HL-60 (cell line): ENCODE measurements around the gene GAREM1.

ENCODE experiments used
- GABPA ChIP-seq: IDR thresholded peaks from 2 replicates; pipeline ENCODE4 v1.6.1; 2012; ENCODE audit warnings: low read depth
- POLR2AphosphoS5 ChIP-seq: IDR thresholded peaks from 2 replicates; pipeline ENCODE4 v1.6.1; 2012; ENCODE audit warnings: low read depth
- SPI1 ChIP-seq: IDR thresholded peaks from 2 replicates; pipeline ENCODE4 v1.6.1; 2012; ENCODE audit warnings: low read depth, mild to moderate bottlenecking, borderline replicate concordance
- TF ChIP-seq, protein P1 (sequence below): IDR thresholded peaks from one replicate; pipeline ENCODE4 v1.5.1; 2011; ENCODE audit warnings: low read length, control low read depth, inconsistent platforms; ENCODE audit not compliant: insufficient read depth
- TF ChIP-seq, protein P2 (sequence below): IDR thresholded peaks from 2 replicates; pipeline ENCODE4 v1.6.1; 2012; ENCODE audit warnings: low read depth; ENCODE audit not compliant: insufficient replicate concordance

DNA sequence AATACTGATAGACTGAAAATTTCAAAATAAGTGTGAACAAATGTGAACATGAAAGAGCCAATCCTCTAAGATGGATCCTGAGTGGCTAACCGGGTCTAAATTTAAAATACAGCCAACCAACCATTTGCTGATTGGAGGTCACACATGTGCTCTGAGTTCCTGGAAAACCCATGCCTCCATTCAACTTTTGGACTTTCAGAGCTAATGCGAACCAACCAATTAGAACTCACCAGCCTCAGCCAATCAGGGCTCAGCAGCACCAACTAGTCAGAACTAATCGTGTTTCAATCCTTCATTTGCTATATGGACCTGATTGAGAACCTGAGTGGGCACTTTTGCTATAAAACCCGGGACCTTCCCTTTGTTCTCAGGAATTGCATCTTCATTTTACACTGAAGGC, 169.3 kb downstream of the GAREM1 start:
- TF ChIP-seq POLR2AphosphoS5: no peak
- TF ChIP-seq SPI1: no peak
- TF ChIP-seq, protein P1, sequence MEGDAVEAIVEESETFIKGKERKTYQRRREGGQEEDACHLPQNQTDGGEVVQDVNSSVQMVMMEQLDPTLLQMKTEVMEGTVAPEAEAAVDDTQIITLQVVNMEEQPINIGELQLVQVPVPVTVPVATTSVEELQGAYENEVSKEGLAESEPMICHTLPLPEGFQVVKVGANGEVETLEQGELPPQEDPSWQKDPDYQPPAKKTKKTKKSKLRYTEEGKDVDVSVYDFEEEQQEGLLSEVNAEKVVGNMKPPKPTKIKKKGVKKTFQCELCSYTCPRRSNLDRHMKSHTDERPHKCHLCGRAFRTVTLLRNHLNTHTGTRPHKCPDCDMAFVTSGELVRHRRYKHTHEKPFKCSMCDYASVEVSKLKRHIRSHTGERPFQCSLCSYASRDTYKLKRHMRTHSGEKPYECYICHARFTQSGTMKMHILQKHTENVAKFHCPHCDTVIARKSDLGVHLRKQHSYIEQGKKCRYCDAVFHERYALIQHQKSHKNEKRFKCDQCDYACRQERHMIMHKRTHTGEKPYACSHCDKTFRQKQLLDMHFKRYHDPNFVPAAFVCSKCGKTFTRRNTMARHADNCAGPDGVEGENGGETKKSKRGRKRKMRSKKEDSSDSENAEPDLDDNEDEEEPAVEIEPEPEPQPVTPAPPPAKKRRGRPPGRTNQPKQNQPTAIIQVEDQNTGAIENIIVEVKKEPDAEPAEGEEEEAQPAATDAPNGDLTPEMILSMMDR: no peak
- TF ChIP-seq, protein P2, sequence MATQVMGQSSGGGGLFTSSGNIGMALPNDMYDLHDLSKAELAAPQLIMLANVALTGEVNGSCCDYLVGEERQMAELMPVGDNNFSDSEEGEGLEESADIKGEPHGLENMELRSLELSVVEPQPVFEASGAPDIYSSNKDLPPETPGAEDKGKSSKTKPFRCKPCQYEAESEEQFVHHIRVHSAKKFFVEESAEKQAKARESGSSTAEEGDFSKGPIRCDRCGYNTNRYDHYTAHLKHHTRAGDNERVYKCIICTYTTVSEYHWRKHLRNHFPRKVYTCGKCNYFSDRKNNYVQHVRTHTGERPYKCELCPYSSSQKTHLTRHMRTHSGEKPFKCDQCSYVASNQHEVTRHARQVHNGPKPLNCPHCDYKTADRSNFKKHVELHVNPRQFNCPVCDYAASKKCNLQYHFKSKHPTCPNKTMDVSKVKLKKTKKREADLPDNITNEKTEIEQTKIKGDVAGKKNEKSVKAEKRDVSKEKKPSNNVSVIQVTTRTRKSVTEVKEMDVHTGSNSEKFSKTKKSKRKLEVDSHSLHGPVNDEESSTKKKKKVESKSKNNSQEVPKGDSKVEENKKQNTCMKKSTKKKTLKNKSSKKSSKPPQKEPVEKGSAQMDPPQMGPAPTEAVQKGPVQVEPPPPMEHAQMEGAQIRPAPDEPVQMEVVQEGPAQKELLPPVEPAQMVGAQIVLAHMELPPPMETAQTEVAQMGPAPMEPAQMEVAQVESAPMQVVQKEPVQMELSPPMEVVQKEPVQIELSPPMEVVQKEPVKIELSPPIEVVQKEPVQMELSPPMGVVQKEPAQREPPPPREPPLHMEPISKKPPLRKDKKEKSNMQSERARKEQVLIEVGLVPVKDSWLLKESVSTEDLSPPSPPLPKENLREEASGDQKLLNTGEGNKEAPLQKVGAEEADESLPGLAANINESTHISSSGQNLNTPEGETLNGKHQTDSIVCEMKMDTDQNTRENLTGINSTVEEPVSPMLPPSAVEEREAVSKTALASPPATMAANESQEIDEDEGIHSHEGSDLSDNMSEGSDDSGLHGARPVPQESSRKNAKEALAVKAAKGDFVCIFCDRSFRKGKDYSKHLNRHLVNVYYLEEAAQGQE: no peak
- no peak for TF ChIP-seq GABPA
